GM12892 (cell line): Measurements from ENCODE around the gene ZBTB24.

Experiments used
- POLR2A ChIP-seq: IDR thresholded peaks from 2 replicates; pipeline ENCODE4 v1.6.1; 2011; ENCODE audit warnings: low read depth, low read length, control low read depth
- POLR2AphosphoS5 ChIP-seq: IDR thresholded peaks from 2 replicates; pipeline ENCODE4 v1.6.1; 2011; ENCODE audit warnings: low read depth, low read length, control low read depth

DNA sequence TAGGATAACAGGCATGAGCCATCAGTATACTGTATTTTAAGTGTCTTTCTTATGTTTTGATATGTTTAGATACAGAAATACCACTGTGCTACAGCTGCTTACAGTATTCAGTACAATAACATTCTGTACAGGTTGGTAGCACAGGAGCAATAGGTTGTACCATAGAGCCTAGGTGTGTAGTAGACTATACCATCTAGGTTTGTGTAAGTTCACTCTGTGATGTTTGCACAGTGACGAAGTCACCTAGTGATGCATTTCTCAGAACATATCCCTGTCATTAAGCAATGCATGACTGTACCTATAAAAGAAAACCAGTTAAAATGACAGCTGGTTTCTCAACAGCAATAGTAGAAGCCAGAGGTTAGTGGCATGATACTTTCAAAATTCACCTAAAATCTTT is 3.0 kb upstream of the ZBTB24 start:
- TF ChIP-seq POLR2A (no peak), POLR2AphosphoS5 (no peak)
